GM12801 (cell line): ENCODE data around the gene IFT81.

Source experiments
- CTCF ChIP-seq: IDR thresholded peaks from one replicate; pipeline ENCODE4 v1.5.1; 2011; ENCODE audit warnings: control low read depth; ENCODE audit not compliant: insufficient read length; ENCODE audit errors: extremely low read depth

Gene IFT81

GRCh38 chr12:110180591-110181005 lies 56.4 kb downstream of the IFT81 start:
- TF ChIP-seq CTCF, result no peak

DNA sequence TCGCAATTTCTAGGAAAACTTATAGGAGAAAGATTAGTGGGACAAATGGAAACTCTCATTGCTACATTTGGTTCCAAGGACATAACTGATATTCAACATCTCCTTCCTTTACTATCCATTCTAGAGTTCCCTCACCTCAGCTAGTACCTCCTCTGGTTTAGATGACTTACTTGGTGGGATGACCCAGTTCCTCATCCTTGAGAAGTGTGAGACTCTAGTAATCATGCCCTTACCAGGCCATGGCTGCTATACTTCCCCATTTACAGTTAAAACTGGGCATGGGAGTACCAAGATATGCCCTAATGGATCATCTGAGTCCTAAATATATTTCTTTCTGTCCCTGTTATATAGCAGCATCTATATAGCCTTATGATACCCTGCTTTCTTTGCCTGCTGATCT lies 58.1 kb downstream of the IFT81 start:
- TF ChIP-seq CTCF, result no peak

GRCh38 chr12:110183386-110183785 lies 59.2 kb downstream of the IFT81 start:
- no peak for TF ChIP-seq CTCF

GRCh38 chr12:110185626-110186025 lies 61.5 kb downstream of the IFT81 start:
- TF ChIP-seq CTCF, result no peak

DNA sequence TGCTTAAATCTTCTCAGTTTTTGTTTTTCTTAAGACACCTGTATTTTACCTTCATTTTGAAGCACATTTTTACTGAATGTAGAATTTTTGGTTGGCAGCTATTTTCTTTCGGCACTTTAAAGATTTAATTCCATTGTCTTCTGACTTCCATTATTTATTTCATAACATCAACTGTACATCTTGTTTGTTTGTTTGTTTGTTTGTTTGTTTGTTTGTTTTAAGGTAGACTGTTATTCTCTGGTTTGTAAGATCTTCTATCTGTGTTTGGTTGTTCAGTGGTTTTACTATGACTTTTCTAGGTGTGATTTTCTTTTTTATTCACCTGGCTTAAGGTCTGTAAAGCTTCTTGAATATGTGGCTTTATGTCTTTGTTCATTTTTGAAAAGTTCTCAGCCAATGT lies 61.9 kb downstream of the IFT81 start:
- no peak for TF ChIP-seq CTCF

DNA sequence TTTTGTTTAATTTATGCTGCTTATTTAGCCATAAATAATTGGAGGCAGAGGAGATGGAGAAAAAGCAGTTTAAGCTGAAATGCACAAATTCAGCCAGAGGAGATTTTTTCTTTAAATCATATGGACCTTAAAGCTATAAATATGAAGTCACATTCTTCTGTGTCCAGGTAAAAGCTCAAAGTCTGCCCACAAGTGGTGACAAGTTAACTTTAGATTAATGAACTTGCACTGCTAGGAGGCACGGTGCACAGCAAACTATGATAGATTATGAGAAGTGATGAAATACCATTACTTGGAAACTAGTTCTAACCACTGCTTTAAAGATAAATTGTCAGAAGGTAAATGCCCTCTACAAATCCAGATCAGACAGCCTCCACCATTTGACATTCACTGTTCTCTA lies 69.0 kb downstream of the IFT81 start:
- TF ChIP-seq CTCF, result no peak

GRCh38 chr12:110197003-110197402 lies 72.8 kb downstream of the IFT81 start:
- no peak for TF ChIP-seq CTCF

DNA sequence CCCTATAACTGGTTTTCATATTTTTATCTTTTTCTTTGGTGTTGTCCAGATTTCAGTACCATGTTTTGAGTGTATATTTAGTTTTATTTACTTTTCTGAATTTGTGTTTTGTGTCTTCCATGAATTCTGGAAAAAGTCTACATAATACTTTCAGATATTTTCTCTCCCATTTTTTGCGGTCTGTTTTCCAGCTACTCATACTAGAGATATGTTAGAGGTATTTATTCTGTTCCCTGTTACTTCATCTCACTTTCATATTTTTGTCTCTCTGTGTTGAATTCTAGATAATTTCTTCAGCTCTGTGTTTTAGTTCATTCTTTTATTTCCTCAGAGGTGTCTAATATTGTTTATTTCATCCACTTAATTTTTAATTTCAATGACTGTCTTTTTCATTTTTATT lies 74.2 kb downstream of the IFT81 start:
- TF ChIP-seq CTCF, result no peak
